HCT116 (cell line): Measurements from ENCODE around the gene HSP90AB1. TPM values are rescaled to one million over a fixed set of nuclear protein-coding genes. Genes with fewer than 3 reads are reported as not detected.
A peak's percentile ranks its signal among the peaks of the same experiment; 100 is the strongest.

Experiments used
- ATAC-seq: fragments of 200-7000 bp; cut with Tn5 transposase; 2 replicates; pipeline ENCODE4 v1.9.1; 2020; ENCODE audit warnings: mild to moderate bottlenecking, moderate library complexity
- BruUV-seq: library from RNA; stranded (reverse); fragments of 400-500 nt; replicated peaks from 2 replicates; lab custom pipeline; 2021; lab: Mats Ljungman, UMichigan
- CTCF ChIA-PET: fragments of 300-600 bp; sonication (Branson Sonifier 250); formaldehyde crosslinking; loops from one replicate; lab custom pipeline; 2021; ENCODE audit warnings: antibody characterized with exemption; lab: Charles Lee
- POLR2A ChIA-PET: fragments of 300-600, 350-600 bp; sonication (Branson Sonifier 250); formaldehyde crosslinking; loops from one replicate; lab custom pipeline; 2021; ENCODE audit warnings: antibody characterized with exemption; lab: Charles Lee
- RAD21 ChIA-PET, 2 experiments: fragments of 300-600 bp; sonication (Branson Sonifier 250); formaldehyde crosslinking; loops; one replicate each; lab custom pipeline; 2023; ENCODE audit warnings: low total read pairs in 2 of 2; ENCODE audit not compliant: uncharacterized antibody in 2 of 2, unreplicated experiment in 2 of 2, low non-redundant PET in 1 of 2; lab: Charles Lee
- DNase-seq: peaks from one replicate; pipeline ENCODE4 v3.0.0-alpha.2; 2010; ENCODE audit warnings: low read depth, low spot score
- H2AFZ ChIP-seq: fragments of 200-600 bp; shearing (Covaris generic), sonication (generic); 2 replicates; pipeline ENCODE4 v1.6.1; 2017; ENCODE audit warnings: low read depth, mixed run types, mixed read lengths, antibody characterized with exemption, low read length; ENCODE audit not compliant: poor library complexity, severe bottlenecking
- H3K27ac ChIP-seq: 2 replicates; pipeline ENCODE4 v1.5.1; 2012; ENCODE audit warnings: low read depth, low read length
- H3K27me3 ChIP-seq: fragments of 200-600 bp; sonication (generic); 2 replicates; pipeline ENCODE4 v1.6.1; 2016; ENCODE audit warnings: mixed run types, low read length, mixed read lengths; ENCODE audit not compliant: insufficient read depth
- H3K36me3 ChIP-seq, 2 experiments: fragments of 200-500 bp in 1 of 2; fragments of 200-600 bp in 1 of 2; sonication (Bioruptor generic) in 1 of 2; sonication (generic) in 1 of 2; 2 replicates each; pipeline versions ENCODE4 v1.5.1 to v1.6.1; 2014 to 2016; ENCODE audit warnings: low read length in 2 of 2, inconsistent platforms in 1 of 2, mixed read lengths in 1 of 2, mixed run types in 1 of 2; ENCODE audit not compliant: insufficient read depth in 2 of 2, control insufficient read depth in 1 of 2
- H3K4me1 ChIP-seq, 2 experiments: fragments of 200-600 bp in 1 of 2; sonication (generic) in 1 of 2; 2 replicates each; pipeline versions ENCODE4 v1.5.1 to v1.6.1; 2012 to 2017; ENCODE audit warnings: low read length in 2 of 2, inconsistent platforms in 1 of 2, mild to moderate bottlenecking in 1 of 2, mixed read lengths in 1 of 2, mixed run types in 1 of 2, moderate library complexity in 1 of 2; ENCODE audit not compliant: insufficient read depth in 2 of 2, control insufficient read depth in 1 of 2
- H3K4me2 ChIP-seq: fragments of 200-600 bp; sonication (generic); 2 replicates; pipeline ENCODE4 v1.6.1; 2017; ENCODE audit warnings: mixed run types, low read length, mixed read lengths
- H3K4me3 ChIP-seq, 2 experiments: fragments of 200-600 bp in 1 of 2; sonication (generic) in 1 of 2; replicated peaks in 1 of 2; 2 replicates each; pipeline ENCODE4 v1.5.1; 2011 to 2016; ENCODE audit warnings: low read length in 2 of 2, control low read depth in 1 of 2, low read depth in 1 of 2, mild to moderate bottlenecking in 1 of 2, mixed read lengths in 1 of 2, mixed run types in 1 of 2
- H3K79me2 ChIP-seq: fragments of 200-600 bp; sonication (generic); 2 replicates; pipeline ENCODE4 v1.6.1; 2017; ENCODE audit warnings: mild to moderate bottlenecking, mixed run types, low read length, moderate library complexity, mixed read lengths; ENCODE audit not compliant: insufficient read depth
- H3K9ac ChIP-seq: fragments of 200-600 bp; sonication (generic); 2 replicates; pipeline ENCODE4 v1.6.1; 2016; ENCODE audit warnings: low read length, mixed read lengths
- H3K9me2 ChIP-seq: fragments of 200-600 bp; sonication (generic), shearing (Covaris generic); 2 replicates; pipeline ENCODE4 v1.6.1; 2017; ENCODE audit warnings: mixed run types, mild to moderate bottlenecking, moderate library complexity; ENCODE audit not compliant: insufficient read depth
- H3K9me3 ChIP-seq, 2 experiments: fragments of 200-500 bp in 1 of 2; fragments of 200-600 bp in 1 of 2; sonication (Bioruptor generic) in 1 of 2; sonication (generic) in 1 of 2; 2 replicates each; pipeline ENCODE4 v1.6.1; 2014 to 2017; ENCODE audit warnings: low read length in 2 of 2, mixed read lengths in 2 of 2, inconsistent platforms in 1 of 2, low read depth in 1 of 2, mild to moderate bottlenecking in 1 of 2, mixed run types in 1 of 2, moderate library complexity in 1 of 2; ENCODE audit not compliant: control insufficient read depth in 1 of 2, insufficient read depth in 1 of 2
- H4K20me1 ChIP-seq: fragments of 200-600 bp; sonication (generic), shearing (Covaris generic); 2 replicates; pipeline ENCODE4 v1.6.1; 2017; ENCODE audit warnings: mixed run types, mild to moderate bottlenecking, moderate library complexity; ENCODE audit not compliant: insufficient read depth
- CBX3 ChIP-seq: IDR thresholded peaks from 2 replicates; pipeline ENCODE4 v1.6.1; 2012; ENCODE audit warnings: low read depth
- FOSL1 ChIP-seq: IDR thresholded peaks from 2 replicates; pipeline ENCODE4 v1.6.1; 2012; ENCODE audit warnings: low read depth
- POLR2AphosphoS5 ChIP-seq: IDR thresholded peaks from 2 replicates; pipeline ENCODE4 v1.6.1; 2011; ENCODE audit warnings: mild to moderate bottlenecking, low read depth, low read length, moderate library complexity
- SIN3A ChIP-seq: IDR thresholded peaks from 2 replicates; pipeline ENCODE4 v1.6.1; 2012; ENCODE audit warnings: low read depth
- SP1 ChIP-seq: IDR thresholded peaks from 2 replicates; pipeline ENCODE4 v1.6.1; 2012; ENCODE audit warnings: low read depth
- SRF ChIP-seq: IDR thresholded peaks from 2 replicates; pipeline ENCODE4 v1.6.1; 2012; ENCODE audit warnings: low read depth
- YY1 ChIP-seq: IDR thresholded peaks from 2 replicates; pipeline ENCODE4 v1.6.1; 2011; ENCODE audit warnings: low read length, low read depth, moderate library complexity, mild to moderate bottlenecking; ENCODE audit not compliant: insufficient replicate concordance; ENCODE audit errors: extremely low read depth
- intact Hi-C: fragments of 100-400 bp; cut with micrococcal nuclease; formaldehyde crosslinking; loops from 2 replicates; pipeline ENCODE4 v1.10.0; 2022
- total RNA-seq: library from RNA; stranded (reverse); gene quantifications from one replicate; pipeline ENCODE4 v1.2.1, GENCODE V29; 2021; ENCODE audit not compliant: unreplicated experiment
- TF ChIP-seq, protein P1 (sequence below): IDR thresholded peaks from 2 replicates; pipeline ENCODE4 v1.6.1; 2012; ENCODE audit warnings: low read depth
- TF ChIP-seq, protein P2 (sequence below): IDR thresholded peaks from 2 replicates; pipeline ENCODE4 v1.6.1; 2011; ENCODE audit warnings: mild to moderate bottlenecking, low read length, moderate library complexity; ENCODE audit not compliant: insufficient replicate concordance; ENCODE audit errors: extremely low read depth

Gene HSP90AB1
- total RNA-seq, 1 experiment from 2014 or later: 2,554 TPM

DNA sequence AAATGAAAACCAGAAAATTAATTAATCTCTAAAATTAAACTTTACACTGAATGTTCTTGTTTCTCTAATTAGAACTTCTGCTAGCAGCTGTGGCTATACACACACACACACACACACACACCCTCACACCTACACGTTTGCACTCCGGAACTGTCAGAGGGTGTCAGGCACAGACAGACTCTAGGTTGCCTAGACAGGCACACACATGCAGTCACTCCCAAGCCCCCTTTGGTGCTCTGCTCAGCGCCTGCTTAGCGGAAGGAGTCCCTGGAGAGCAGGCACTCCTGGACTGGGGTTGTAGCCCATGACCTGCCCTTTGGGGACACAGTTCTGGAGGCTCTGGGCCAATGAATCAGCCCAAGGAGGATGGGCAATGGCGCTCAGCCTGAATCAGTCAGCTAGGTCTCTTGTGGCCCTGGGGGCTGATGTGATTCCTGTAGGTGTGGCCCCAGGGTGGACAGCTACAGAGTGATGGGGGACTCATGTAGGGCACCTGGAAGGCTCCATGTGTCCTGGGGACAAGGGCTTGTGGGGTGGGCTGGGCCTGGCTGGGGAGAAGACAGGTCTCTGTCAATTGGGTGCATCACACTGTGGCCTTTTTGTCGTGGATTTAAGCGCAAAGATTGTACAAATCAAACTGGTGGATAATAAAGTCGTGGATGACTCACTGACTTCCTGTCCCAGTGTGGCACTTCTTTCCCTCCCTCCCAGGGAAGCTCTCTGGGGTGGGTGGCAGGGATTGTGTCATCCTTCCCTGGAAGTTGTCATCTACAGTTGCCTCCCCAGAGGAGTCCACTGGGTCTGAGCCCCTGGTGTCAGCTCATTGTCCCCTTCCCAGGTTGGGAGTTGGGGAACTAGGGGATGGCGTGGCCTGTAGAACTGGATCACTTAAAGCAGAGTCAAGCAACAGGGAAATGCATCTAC, 32.1 kb downstream of the HSP90AB1 start:
- intact Hi-C loops: no loop called here
- POLR2A ChIA-PET: no interaction called here
- ATAC-seq: peak; percentile 53
- Histone ChIP-seq H3K27me3 (peaks cover 11% of the 10 kb centered on the region), H2AFZ (no peak overlapping the region), H3K9me3 (no peaks in the 10 kb centered on the region), H3K4me3 (no peak overlapping the region), H3K9me2 (no peaks in the 10 kb centered on the region), H4K20me1 (no peaks in the 10 kb centered on the region), H3K79me2 (no peaks in the 10 kb centered on the region), H3K4me2 (peak overlapping the region; percentile 59), H3K9ac (no peak overlapping the region; the same call in 1 of the 2 replicates), H3K4me1 (peaks cover 6 to 12% of the 10 kb centered on the region in 2 experiments), H3K36me3 (no peaks in the 10 kb centered on the region), H3K27ac (no peak overlapping the region)
- no TSS peak for BruUV-seq
- TF ChIP-seq, protein P1, sequence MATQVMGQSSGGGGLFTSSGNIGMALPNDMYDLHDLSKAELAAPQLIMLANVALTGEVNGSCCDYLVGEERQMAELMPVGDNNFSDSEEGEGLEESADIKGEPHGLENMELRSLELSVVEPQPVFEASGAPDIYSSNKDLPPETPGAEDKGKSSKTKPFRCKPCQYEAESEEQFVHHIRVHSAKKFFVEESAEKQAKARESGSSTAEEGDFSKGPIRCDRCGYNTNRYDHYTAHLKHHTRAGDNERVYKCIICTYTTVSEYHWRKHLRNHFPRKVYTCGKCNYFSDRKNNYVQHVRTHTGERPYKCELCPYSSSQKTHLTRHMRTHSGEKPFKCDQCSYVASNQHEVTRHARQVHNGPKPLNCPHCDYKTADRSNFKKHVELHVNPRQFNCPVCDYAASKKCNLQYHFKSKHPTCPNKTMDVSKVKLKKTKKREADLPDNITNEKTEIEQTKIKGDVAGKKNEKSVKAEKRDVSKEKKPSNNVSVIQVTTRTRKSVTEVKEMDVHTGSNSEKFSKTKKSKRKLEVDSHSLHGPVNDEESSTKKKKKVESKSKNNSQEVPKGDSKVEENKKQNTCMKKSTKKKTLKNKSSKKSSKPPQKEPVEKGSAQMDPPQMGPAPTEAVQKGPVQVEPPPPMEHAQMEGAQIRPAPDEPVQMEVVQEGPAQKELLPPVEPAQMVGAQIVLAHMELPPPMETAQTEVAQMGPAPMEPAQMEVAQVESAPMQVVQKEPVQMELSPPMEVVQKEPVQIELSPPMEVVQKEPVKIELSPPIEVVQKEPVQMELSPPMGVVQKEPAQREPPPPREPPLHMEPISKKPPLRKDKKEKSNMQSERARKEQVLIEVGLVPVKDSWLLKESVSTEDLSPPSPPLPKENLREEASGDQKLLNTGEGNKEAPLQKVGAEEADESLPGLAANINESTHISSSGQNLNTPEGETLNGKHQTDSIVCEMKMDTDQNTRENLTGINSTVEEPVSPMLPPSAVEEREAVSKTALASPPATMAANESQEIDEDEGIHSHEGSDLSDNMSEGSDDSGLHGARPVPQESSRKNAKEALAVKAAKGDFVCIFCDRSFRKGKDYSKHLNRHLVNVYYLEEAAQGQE: no peak
- no peak for TF ChIP-seq POLR2AphosphoS5
- TF ChIP-seq YY1: no peak
- no peak for TF ChIP-seq SIN3A
- TF ChIP-seq SP1: no peak
- TF ChIP-seq CBX3: no peak
- peak; percentile 20; the same call in 1 of the 2 replicates for TF ChIP-seq FOSL1
- TF ChIP-seq, protein P2, sequence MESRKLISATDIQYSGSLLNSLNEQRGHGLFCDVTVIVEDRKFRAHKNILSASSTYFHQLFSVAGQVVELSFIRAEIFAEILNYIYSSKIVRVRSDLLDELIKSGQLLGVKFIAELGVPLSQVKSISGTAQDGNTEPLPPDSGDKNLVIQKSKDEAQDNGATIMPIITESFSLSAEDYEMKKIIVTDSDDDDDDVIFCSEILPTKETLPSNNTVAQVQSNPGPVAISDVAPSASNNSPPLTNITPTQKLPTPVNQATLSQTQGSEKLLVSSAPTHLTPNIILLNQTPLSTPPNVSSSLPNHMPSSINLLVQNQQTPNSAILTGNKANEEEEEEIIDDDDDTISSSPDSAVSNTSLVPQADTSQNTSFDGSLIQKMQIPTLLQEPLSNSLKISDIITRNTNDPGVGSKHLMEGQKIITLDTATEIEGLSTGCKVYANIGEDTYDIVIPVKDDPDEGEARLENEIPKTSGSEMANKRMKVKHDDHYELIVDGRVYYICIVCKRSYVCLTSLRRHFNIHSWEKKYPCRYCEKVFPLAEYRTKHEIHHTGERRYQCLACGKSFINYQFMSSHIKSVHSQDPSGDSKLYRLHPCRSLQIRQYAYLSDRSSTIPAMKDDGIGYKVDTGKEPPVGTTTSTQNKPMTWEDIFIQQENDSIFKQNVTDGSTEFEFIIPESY: no peak
- no peak for TF ChIP-seq SRF
- RAD21 ChIA-PET: no interaction called here
- CTCF ChIA-PET: interaction anchor here (1.3 to 1.4 kb wide), 2 partner anchors 10 to 34 kb away, joined by 4 to 7 read pairs; partner anchors contain the start of gene AARS2
- no peak for DNase-seq
